Astrocyte (in vitro differentiated cells and primary cell): ENCODE measurements around the gene CDT1. TPM values are rescaled to one million over a fixed set of nuclear protein-coding genes. Genes with fewer than 3 reads are reported as not detected.
A peak's percentile ranks its signal among the peaks of the same experiment; 100 is the strongest.

Experiments used
- DNase-seq: peaks from one replicate; pipeline ENCODE4 v3.0.0-alpha.2; 2010; ENCODE audit warnings: low read depth
- FAIRE-seq: peaks from 2 replicates; lab custom pipeline; 2011; peaks lifted over from hg19 to GRCh38; lab: Jason Lieb, UNC
- H2AFZ ChIP-seq: 2 replicates; pipeline ENCODE4 v1.6.0; 2012; ENCODE audit warnings: low read depth, low read length, inconsistent platforms
- H3K27ac ChIP-seq: 2 replicates; pipeline ENCODE4 v1.5.1; 2011; ENCODE audit warnings: low read depth, low read length, inconsistent platforms
- H3K27me3 ChIP-seq: 2 replicates; pipeline ENCODE4 v1.6.0; 2011; ENCODE audit warnings: low read length, inconsistent platforms; ENCODE audit not compliant: insufficient read depth
- H3K36me3 ChIP-seq: 2 replicates; pipeline ENCODE4 v1.5.1; 2011; ENCODE audit warnings: low read length, inconsistent platforms; ENCODE audit not compliant: insufficient read depth
- H3K4me1 ChIP-seq: 2 replicates; pipeline ENCODE4 v1.5.1; 2011; ENCODE audit warnings: low read length, inconsistent platforms; ENCODE audit not compliant: insufficient read depth
- H3K4me2 ChIP-seq: 2 replicates; pipeline ENCODE4 v1.6.0; 2012; ENCODE audit warnings: low read length, inconsistent platforms
- H3K4me3 ChIP-seq: 2 replicates; pipeline ENCODE4 v1.5.1; 2011; ENCODE audit warnings: low read depth, mild to moderate bottlenecking, low read length, inconsistent platforms; ENCODE audit not compliant: insufficient read depth
- H3K79me2 ChIP-seq: 2 replicates; pipeline ENCODE4 v1.6.0; 2012; ENCODE audit warnings: mild to moderate bottlenecking, low read length, inconsistent platforms; ENCODE audit not compliant: insufficient read depth
- H3K9ac ChIP-seq: 2 replicates; pipeline ENCODE4 v1.6.0; 2012; ENCODE audit warnings: mild to moderate bottlenecking, low read length, inconsistent platforms
- H3K9me3 ChIP-seq: 2 replicates; pipeline ENCODE4 v1.5.1; 2012; ENCODE audit warnings: low read depth, mild to moderate bottlenecking, low read length, inconsistent platforms; ENCODE audit not compliant: insufficient read depth
- H4K20me1 ChIP-seq: 2 replicates; pipeline ENCODE4 v1.6.0; 2012; ENCODE audit warnings: low read length, inconsistent platforms; ENCODE audit not compliant: insufficient read depth
- H3K27ac Mint-ChIP-seq: one replicate; pipeline ENCODE4 v1.8.0; 2021; ENCODE audit warnings: mild to moderate bottlenecking, mixed read lengths; ENCODE audit not compliant: unreplicated experiment
- H3K27me3 Mint-ChIP-seq: one replicate; pipeline ENCODE4 v1.8.0; 2021; ENCODE audit warnings: low read depth, mixed read lengths; ENCODE audit not compliant: unreplicated experiment
- H3K36me3 Mint-ChIP-seq: one replicate; pipeline ENCODE4 v1.8.0; 2021; ENCODE audit warnings: low read depth, mixed read lengths; ENCODE audit not compliant: unreplicated experiment
- H3K4me1 Mint-ChIP-seq: one replicate; pipeline ENCODE4 v1.8.0; 2021; ENCODE audit warnings: low read depth, mixed read lengths; ENCODE audit not compliant: unreplicated experiment
- H3K4me3 Mint-ChIP-seq: one replicate; pipeline ENCODE4 v1.8.0; 2021; ENCODE audit warnings: mild to moderate bottlenecking, moderate library complexity, mixed read lengths; ENCODE audit not compliant: unreplicated experiment
- H3K9me3 Mint-ChIP-seq: one replicate; pipeline ENCODE4 v1.8.0; 2021; ENCODE audit warnings: mild to moderate bottlenecking, mixed read lengths; ENCODE audit not compliant: unreplicated experiment
- CTCF ChIP-seq: IDR thresholded peaks from 2 replicates; pipeline ENCODE4 v1.5.1; 2011; ENCODE audit warnings: low read depth, mild to moderate bottlenecking, inconsistent platforms, low read length, moderate library complexity; ENCODE audit not compliant: insufficient read depth
- EZH2 ChIP-seq: IDR thresholded peaks from 2 replicates; pipeline ENCODE4 v1.6.1; 2012; ENCODE audit warnings: mild to moderate bottlenecking, low read length, inconsistent platforms; ENCODE audit not compliant: insufficient read depth
- total RNA-seq: library from RNA; stranded (reverse); gene quantifications from 2 replicates; pipeline ENCODE4 v1.2.1, GENCODE V29; 2021

The CDT1 gene
- total RNA-seq, 1 donor from 2014 or later = 4.7 TPM

- no peaks in the 10 kb centered on the region for H4K20me1 ChIP-seq
- Mint-ChIP-seq H3K9me3 (no peaks in the 10 kb centered on the region), H3K27me3 (no peaks in the 10 kb centered on the region), H3K36me3 (peaks cover 5% of the 10 kb centered on the region), H3K27ac (no peak overlapping the region), H3K4me3 (no peak overlapping the region), H3K4me1 (no peaks in the 10 kb centered on the region)
- no peaks in the 10 kb centered on the region for H3K36me3 ChIP-seq
- no peak for DNase-seq
- H3K4me3 ChIP-seq = no peak overlapping the region
- H3K27me3 ChIP-seq = no peaks in the 10 kb centered on the region
- no peak overlapping the region for H3K27ac ChIP-seq
- peak overlapping the region; percentile 23 for H3K9ac ChIP-seq
- H3K4me2 ChIP-seq = peak overlapping the region; percentile 39
- H3K9me3 ChIP-seq = no peaks in the 10 kb centered on the region
- TF ChIP-seq CTCF (no peak), EZH2 (no peak)
- no peak overlapping the region for H2AFZ ChIP-seq
- no peak for FAIRE-seq
- H3K79me2 ChIP-seq = no peaks in the 10 kb centered on the region
- H3K4me1 ChIP-seq = no peaks in the 10 kb centered on the region
Observed at GRCh38 chr16:88831838-88832237, 28.2 kb downstream of the CDT1 start.

- H3K9ac ChIP-seq = no peak overlapping the region
- FAIRE-seq (no peak), DNase-seq (no peak)
- no peaks in the 10 kb centered on the region for H3K27me3 ChIP-seq
- H3K27ac ChIP-seq = no peak overlapping the region
- H3K4me3 ChIP-seq = no peak overlapping the region
- no peaks in the 10 kb centered on the region for H3K9me3 Mint-ChIP-seq
- no peaks in the 10 kb centered on the region for H3K79me2 ChIP-seq
- H3K4me2 ChIP-seq = no peak overlapping the region
- no peaks in the 10 kb centered on the region for H3K4me1 ChIP-seq
- H3K27ac Mint-ChIP-seq = no peak overlapping the region
- no peak overlapping the region for H2AFZ ChIP-seq
- H3K27me3 Mint-ChIP-seq = no peaks in the 10 kb centered on the region
- H3K36me3 ChIP-seq = no peaks in the 10 kb centered on the region
- peaks cover 7% of the 10 kb centered on the region for H3K36me3 Mint-ChIP-seq
- H3K9me3 ChIP-seq = no peaks in the 10 kb centered on the region
- no peaks in the 10 kb centered on the region for H3K4me1 Mint-ChIP-seq
- H4K20me1 ChIP-seq = no peaks in the 10 kb centered on the region
- no peak overlapping the region for H3K4me3 Mint-ChIP-seq
- TF ChIP-seq EZH2 (no peak), CTCF (no peak)
Observed at GRCh38 chr16:88833086-88833485, 29.5 kb downstream of the CDT1 start.

GRCh38 chr16:88834670-88835069, 31.1 kb downstream of the CDT1 start:
- no peak overlapping the region for H2AFZ ChIP-seq
- H3K4me1 Mint-ChIP-seq = no peaks in the 10 kb centered on the region
- H3K79me2 ChIP-seq = no peaks in the 10 kb centered on the region
- no peak overlapping the region for H3K27ac Mint-ChIP-seq
- H3K27ac ChIP-seq = no peak overlapping the region
- H3K4me3 Mint-ChIP-seq = no peak overlapping the region
- no peak for FAIRE-seq
- H3K9me3 ChIP-seq = no peaks in the 10 kb centered on the region
- no peaks in the 10 kb centered on the region for H3K27me3 ChIP-seq
- DNase-seq = no peak
- no peaks in the 10 kb centered on the region for H3K4me1 ChIP-seq
- no peaks in the 10 kb centered on the region for H4K20me1 ChIP-seq
- H3K4me2 ChIP-seq = no peak overlapping the region
- H3K27me3 Mint-ChIP-seq = no peaks in the 10 kb centered on the region
- no peak overlapping the region for H3K9ac ChIP-seq
- no peaks in the 10 kb centered on the region for H3K36me3 ChIP-seq
- no peaks in the 10 kb centered on the region for H3K9me3 Mint-ChIP-seq
- no peak overlapping the region for H3K4me3 ChIP-seq
- peaks cover 7% of the 10 kb centered on the region for H3K36me3 Mint-ChIP-seq
- no peak for TF ChIP-seq EZH2
- no peak for TF ChIP-seq CTCF
